GM23248 (cell line): Measurements from ENCODE around the gene MAST3. TPM values are rescaled to one million over a fixed set of nuclear protein-coding genes. Genes with fewer than 3 reads are reported as not detected.

Experiments used
- DNase-seq: peaks from one replicate; pipeline ENCODE4 v3.0.0-alpha.2; 2015
- H2AFZ ChIP-seq: fragments of 200-600 bp; sonication (generic); 2 replicates; pipeline ENCODE4 v1.6.1; 2016; ENCODE audit warnings: antibody characterized with exemption
- H3F3A ChIP-seq: fragments of 200-600 bp; sonication (generic); 2 replicates; pipeline ENCODE4 v1.6.1; 2016; ENCODE audit warnings: mild to moderate bottlenecking, antibody characterized with exemption, mixed run types; ENCODE audit not compliant: insufficient read depth
- H3K27ac ChIP-seq: fragments of 200-600 bp; sonication (generic); 2 replicates; pipeline ENCODE4 v1.5.1; 2016; ENCODE audit warnings: mild to moderate bottlenecking
- H3K27me3 ChIP-seq: fragments of 200-600 bp; sonication (generic); replicated peaks from 2 replicates; pipeline ENCODE4 v1.6.1; 2016; ENCODE audit warnings: mild to moderate bottlenecking; ENCODE audit not compliant: insufficient read depth
- H3K36me3 ChIP-seq: fragments of 200-600 bp; sonication (generic); 2 replicates; pipeline ENCODE4 v1.6.1; 2016; ENCODE audit warnings: low read depth, mild to moderate bottlenecking
- H3K4me1 ChIP-seq: fragments of 200-600 bp; sonication (generic); 2 replicates; pipeline ENCODE4 v1.6.1; 2016; ENCODE audit warnings: mild to moderate bottlenecking; ENCODE audit not compliant: insufficient read depth
- H3K4me2 ChIP-seq: fragments of 200-600 bp; sonication (generic); one replicate; pipeline ENCODE4 v1.6.1; 2016; ENCODE audit warnings: mild to moderate bottlenecking; ENCODE audit not compliant: unreplicated experiment
- H3K4me3 ChIP-seq: fragments of 200-600 bp; sonication (generic); 2 replicates; pipeline ENCODE4 v1.5.1; 2016; ENCODE audit warnings: mild to moderate bottlenecking
- H3K79me2 ChIP-seq: fragments of 200-600 bp; sonication (generic); 2 replicates; pipeline ENCODE4 v1.6.1; 2016; ENCODE audit warnings: mild to moderate bottlenecking; ENCODE audit not compliant: insufficient read depth
- H3K9ac ChIP-seq: fragments of 200-600 bp; sonication (generic); 2 replicates; pipeline ENCODE4 v1.6.1; 2016; ENCODE audit warnings: mild to moderate bottlenecking
- H3K9me2 ChIP-seq: fragments of 200-600 bp; sonication (generic); 2 replicates; pipeline ENCODE4 v1.6.1; 2016; ENCODE audit warnings: mixed run types, mild to moderate bottlenecking, moderate library complexity; ENCODE audit not compliant: insufficient read depth
- H3K9me3 ChIP-seq: fragments of 200-600 bp; sonication (generic); one replicate; pipeline ENCODE4 v1.6.1; 2017; ENCODE audit warnings: low read depth
- H4K20me1 ChIP-seq: fragments of 200-600 bp; sonication (generic); 2 replicates; pipeline ENCODE4 v1.6.0; 2016; ENCODE audit not compliant: insufficient read depth
- EZH2 ChIP-seq: fragments of 200-600 bp; sonication (generic); IDR thresholded peaks from 2 replicates; pipeline ENCODE4 v1.6.1; 2018; ENCODE audit warnings: antibody characterized with exemption, mild to moderate bottlenecking; ENCODE audit not compliant: insufficient read depth, poor library complexity, severe bottlenecking
- EZH2phosphoT487 ChIP-seq: fragments of 200-600 bp; sonication (generic); IDR thresholded peaks from 2 replicates; pipeline ENCODE4 v1.6.1; 2018; ENCODE audit warnings: antibody characterized with exemption, moderate library complexity, mild to moderate bottlenecking, low read depth; ENCODE audit not compliant: insufficient read depth
- WGBS, 2 experiments: methylation state at CpG; one replicate each; pipeline ENCODE4 v1.1.6; 2015 to 2017; ENCODE audit warnings: low lambda C conversion rate in 2 of 2, low coverage in 1 of 2; ENCODE audit errors: missing lambda C conversion rate in 2 of 2; 5-methylcytosine and 5-hydroxymethylcytosine counted together
- in situ Hi-C: fragments of 300-500 bp; cut with MboI; formaldehyde crosslinking; loops from 2 replicates; pipeline ENCODE4 v1.15.0; 2020
- polyA plus RNA-seq: library from polyadenylated mRNA; unstranded; fragments of >200 nt; fragmentation: Nextera tagmentation; extraction: Ambion mirVana; gene quantifications from 2 replicates; pipeline ENCODE4 v1.2.1, GENCODE V29; 2016
- total RNA-seq: library from RNA; depleted of rRNA; stranded (reverse); fragments of >200 nt; shearing (Covaris generic); gene quantifications from 2 replicates; pipeline ENCODE4 v1.2.3, GENCODE V29; 2014

The MAST3 gene
- total and polyA plus RNA-seq, 2 experiments from 2014 or later, result 3.8 to 5.6 TPM

GRCh38 chr19:18119717-18120105, 22.1 kb downstream of the MAST3 start:
- in situ Hi-C loops, result no loop called here
- no peak for DNase-seq
- 85 to 88% methylated on average over 14 of the region's 14 CpGs for WGBS, 2 experiments
- H3K27me3 ChIP-seq, result no peaks in the 10 kb centered on the region
- no peaks in the 10 kb centered on the region; the same call in 1 of the 2 replicates for H3K79me2 ChIP-seq
- 0 out of 2 replicates have a peak, but pooled peaks cover 4% of the 10 kb centered on the region for H3K4me1 ChIP-seq
- H3K9me2 ChIP-seq, result no peaks in the 10 kb centered on the region
- no peak overlapping the region for H3K9ac ChIP-seq
- no peak overlapping the region for H3K4me3 ChIP-seq
- H4K20me1 ChIP-seq, result no peaks in the 10 kb centered on the region
- 0 out of 2 replicates have a peak, but pooled peaks cover 6% of the 10 kb centered on the region for H3F3A ChIP-seq
- H3K9me3 ChIP-seq, result no peaks in the 10 kb centered on the region
- no peaks in the 10 kb centered on the region for H3K36me3 ChIP-seq
- no peak overlapping the region for H3K27ac ChIP-seq
- TF ChIP-seq EZH2phosphoT487 (no peak), EZH2 (no peak)
- no peak overlapping the region for H2AFZ ChIP-seq
- no peak overlapping the region for H3K4me2 ChIP-seq

- no peaks in the 10 kb centered on the region for H4K20me1 ChIP-seq
- no peaks in the 10 kb centered on the region for H3K36me3 ChIP-seq
- TF ChIP-seq EZH2, result no peak
- TF ChIP-seq EZH2phosphoT487, result no peak
- no peaks in the 10 kb centered on the region for H3K27me3 ChIP-seq
- 88 to 89% methylated on average over 1 of the region's 1 CpG for WGBS, 2 experiments
- H3K9me2 ChIP-seq, result no peaks in the 10 kb centered on the region
- 0 out of 2 replicates have a peak, but pooled peaks cover 6% of the 10 kb centered on the region for H3F3A ChIP-seq
- H3K4me2 ChIP-seq, result no peak overlapping the region
- H2AFZ ChIP-seq, result no peak overlapping the region
- in situ Hi-C loops, result no loop called here
- no peak overlapping the region for H3K27ac ChIP-seq
- no peak for DNase-seq
- H3K9ac ChIP-seq, result no peak overlapping the region
- no peaks in the 10 kb centered on the region for H3K9me3 ChIP-seq
- H3K4me1 ChIP-seq, result 0 out of 2 replicates have a peak, but pooled peaks cover 4% of the 10 kb centered on the region
- no peaks in the 10 kb centered on the region; the same call in 1 of the 2 replicates for H3K79me2 ChIP-seq
- H3K4me3 ChIP-seq, result no peak overlapping the region
Observed at GRCh38 chr19:18120127-18120526, 22.5 kb downstream of the MAST3 start.

- H3K27ac ChIP-seq, result no peak overlapping the region
- in situ Hi-C loops, result no loop called here
- no peak for TF ChIP-seq EZH2
- no peak for TF ChIP-seq EZH2phosphoT487
- no peak overlapping the region for H3K4me3 ChIP-seq
- no peaks in the 10 kb centered on the region for H3K36me3 ChIP-seq
- H3K9ac ChIP-seq, result no peak overlapping the region
- no peak overlapping the region for H2AFZ ChIP-seq
- H3K79me2 ChIP-seq, result no peaks in the 10 kb centered on the region; the same call in 1 of the 2 replicates
- 93 to 99% methylated on average over 5 of the region's 5 CpGs for WGBS, 2 experiments
- no peaks in the 10 kb centered on the region for H4K20me1 ChIP-seq
- DNase-seq, result no peak
- no peaks in the 10 kb centered on the region for H3K27me3 ChIP-seq
- 0 out of 2 replicates have a peak, but pooled peaks cover 4% of the 10 kb centered on the region for H3K4me1 ChIP-seq
- no peak overlapping the region for H3K4me2 ChIP-seq
- H3K9me2 ChIP-seq, result no peaks in the 10 kb centered on the region
- 0 out of 2 replicates have a peak, but pooled peaks cover 6% of the 10 kb centered on the region for H3F3A ChIP-seq
- no peaks in the 10 kb centered on the region for H3K9me3 ChIP-seq
Observed at GRCh38 chr19:18121166-18121565, 23.6 kb downstream of the MAST3 start.

- Histone ChIP-seq H4K20me1 (no peaks in the 10 kb centered on the region), H3K4me1 (0 out of 2 replicates have a peak, but pooled peaks cover 1% of the 10 kb centered on the region), H3K36me3 (no peaks in the 10 kb centered on the region), H3K9me3 (no peaks in the 10 kb centered on the region), H2AFZ (no peak overlapping the region), H3K27me3 (no peaks in the 10 kb centered on the region), H3F3A (0 out of 2 replicates have a peak, but pooled peaks cover 6% of the 10 kb centered on the region), H3K27ac (no peak overlapping the region), H3K4me2 (no peak overlapping the region), H3K79me2 (no peaks in the 10 kb centered on the region; the same call in 1 of the 2 replicates), H3K9ac (no peak overlapping the region), H3K4me3 (no peak overlapping the region), H3K9me2 (no peaks in the 10 kb centered on the region)
- TF ChIP-seq EZH2 (no peak), EZH2phosphoT487 (no peak)
- WGBS, 2 experiments, result 95 to 99% methylated on average over 7 of the region's 7 CpGs
- in situ Hi-C loops, result no loop called here
- DNase-seq, result no peak
Observed at GRCh38 chr19:18122424-18122823, 24.8 kb downstream of the MAST3 start.
